Measurements from ENCODE around the gene CD160. TPM values are rescaled to one million over a fixed set of nuclear protein-coding genes. Genes with fewer than 3 reads are reported as not detected.
"Not testable (repeated sequence)": the region's sequence is repeated elsewhere in the genome, so short reads cannot be mapped to it uniquely, and the experiment has no call there.

Gene CD160
- total RNA-seq, 2 donors from 2014 or later = 0.31 to 0.33 TPM

GRCh38 chr1:145758116-145758515 is 38.8 kb downstream of the CD160 start:
- H3K4me3 Mint-ChIP-seq = no peak overlapping the region
- DNase-seq (ENCODE audit: low spot score) (no peak), ATAC-seq (no peak)
- no peak overlapping the region for H3K27ac Mint-ChIP-seq
- peaks cover 6 to 24% of the 10 kb centered on the region in 2 donors for H3K4me1 Mint-ChIP-seq (ENCODE audit: low read depth in 2 of 2)
- no peaks in the 10 kb centered on the region for H3K9me3 Mint-ChIP-seq
- H3K36me3 Mint-ChIP-seq = peaks cover 8% of the 10 kb centered on the region
- no peaks in the 10 kb centered on the region for H3K27me3 Mint-ChIP-seq

- H3K4me3 Mint-ChIP-seq = no peak overlapping the region
- H3K27ac Mint-ChIP-seq = no peak overlapping the region
- DNase-seq (ENCODE audit: low spot score) (no peak), ATAC-seq (no peak)
- H3K4me1 Mint-ChIP-seq (ENCODE audit: low read depth in 2 of 2) = peaks cover 6 to 24% of the 10 kb centered on the region in 2 donors
- peaks cover 8% of the 10 kb centered on the region for H3K36me3 Mint-ChIP-seq
- no peaks in the 10 kb centered on the region for H3K9me3 Mint-ChIP-seq
- H3K27me3 Mint-ChIP-seq = no peaks in the 10 kb centered on the region
Observed at GRCh38 chr1:145758575-145758974, 39.3 kb downstream of the CD160 start.

GRCh38 chr1:145759721-145760120 is 40.4 kb downstream of the CD160 start:
- H3K4me1 Mint-ChIP-seq (ENCODE audit: low read depth in 2 of 2) = peaks cover 6 to 21% of the 10 kb centered on the region in 2 donors
- H3K9me3 Mint-ChIP-seq = no peaks in the 10 kb centered on the region
- no peaks in the 10 kb centered on the region for H3K27me3 Mint-ChIP-seq
- no peak overlapping the region for H3K4me3 Mint-ChIP-seq
- H3K36me3 Mint-ChIP-seq = peaks cover 8% of the 10 kb centered on the region
- DNase-seq (ENCODE audit: low spot score) (no peak), ATAC-seq (no peak)
- peak overlapping the region in 1 of 2 donors; percentile 0 for H3K27ac Mint-ChIP-seq

GRCh38 chr1:145760395-145760949 is 41.2 kb downstream of the CD160 start:
- H3K9me3 Mint-ChIP-seq; H3K36me3 Mint-ChIP-seq; ATAC-seq; DNase-seq (ENCODE audit: low spot score); H3K27me3 Mint-ChIP-seq; H3K27ac Mint-ChIP-seq; H3K4me3 Mint-ChIP-seq: not testable (repeated sequence)
- H3K4me1 Mint-ChIP-seq (ENCODE audit: low read depth in 2 of 2) = peaks cover 6 to 20% of the 10 kb centered on the region in 2 donors

GRCh38 chr1:145761498-145761897 is 42.2 kb downstream of the CD160 start:
- ATAC-seq; H3K4me3 Mint-ChIP-seq; H3K9me3 Mint-ChIP-seq; DNase-seq (ENCODE audit: low spot score); H3K27ac Mint-ChIP-seq; H3K27me3 Mint-ChIP-seq; H3K36me3 Mint-ChIP-seq: not testable (repeated sequence)
- peaks cover 6 to 20% of the 10 kb centered on the region in 2 donors for H3K4me1 Mint-ChIP-seq (ENCODE audit: low read depth in 2 of 2)

- not testable (repeated sequence) for H3K27ac Mint-ChIP-seq; H3K9me3 Mint-ChIP-seq; H3K4me3 Mint-ChIP-seq; ATAC-seq; H3K27me3 Mint-ChIP-seq; DNase-seq (ENCODE audit: low spot score); H3K36me3 Mint-ChIP-seq
- peaks cover 6 to 20% of the 10 kb centered on the region in 2 donors for H3K4me1 Mint-ChIP-seq (ENCODE audit: low read depth in 2 of 2)
Observed at GRCh38 chr1:145762001-145762400, 42.7 kb downstream of the CD160 start.

GRCh38 chr1:145764231-145764940 is 45.1 kb downstream of the CD160 start:
- not testable (repeated sequence) for ATAC-seq; H3K36me3 Mint-ChIP-seq; H3K27me3 Mint-ChIP-seq; H3K27ac Mint-ChIP-seq; H3K4me3 Mint-ChIP-seq; DNase-seq (ENCODE audit: low spot score); H3K9me3 Mint-ChIP-seq
- peaks cover 6 to 18% of the 10 kb centered on the region in 2 donors for H3K4me1 Mint-ChIP-seq (ENCODE audit: low read depth in 2 of 2)

GRCh38 chr1:145765127-145765526 is 45.8 kb downstream of the CD160 start:
- not testable (repeated sequence) for H3K27ac Mint-ChIP-seq; DNase-seq (ENCODE audit: low spot score); ATAC-seq; H3K27me3 Mint-ChIP-seq; H3K36me3 Mint-ChIP-seq; H3K4me3 Mint-ChIP-seq; H3K9me3 Mint-ChIP-seq
- H3K4me1 Mint-ChIP-seq (ENCODE audit: low read depth in 2 of 2) = peaks cover 0 to 12% of the 10 kb centered on the region in 2 donors

GRCh38 chr1:145765585-145766360 is 46.5 kb downstream of the CD160 start:
- not testable (repeated sequence) for H3K9me3 Mint-ChIP-seq, H3K36me3 Mint-ChIP-seq, H3K27ac Mint-ChIP-seq

GRCh38 chr1:145766926-145767325 is 47.6 kb downstream of the CD160 start:
- not testable (repeated sequence) for DNase-seq (ENCODE audit: low spot score); H3K4me3 Mint-ChIP-seq; H3K27me3 Mint-ChIP-seq; H3K9me3 Mint-ChIP-seq; H3K36me3 Mint-ChIP-seq; H3K27ac Mint-ChIP-seq; ATAC-seq; H3K4me1 Mint-ChIP-seq (ENCODE audit: low read depth in 2 of 2)

More at GRCh38 chr1:145765585-145766360, 46.5 kb downstream of the CD160 start:
- H3K4me1 Mint-ChIP-seq (ENCODE audit: low read depth in 2 of 2); ATAC-seq; DNase-seq (ENCODE audit: low spot score); H3K4me3 Mint-ChIP-seq; H3K27me3 Mint-ChIP-seq: not testable (repeated sequence)

GRCh38 chr1:145768004-145768403 is 48.7 kb downstream of the CD160 start:
- not testable (repeated sequence) for H3K4me1 Mint-ChIP-seq (ENCODE audit: low read depth in 2 of 2); DNase-seq (ENCODE audit: low spot score); H3K4me3 Mint-ChIP-seq; H3K27me3 Mint-ChIP-seq; H3K27ac Mint-ChIP-seq; H3K9me3 Mint-ChIP-seq; ATAC-seq; H3K36me3 Mint-ChIP-seq

- DNase-seq (ENCODE audit: low spot score) (no peak), ATAC-seq (no peak)
- H3K27ac Mint-ChIP-seq = peak overlapping the region in 1 of 2 donors; percentile 33
- no peaks in the 10 kb centered on the region for H3K27me3 Mint-ChIP-seq
- no peaks in the 10 kb centered on the region for H3K36me3 Mint-ChIP-seq
- H3K4me3 Mint-ChIP-seq = no peak overlapping the region
- H3K9me3 Mint-ChIP-seq = no peaks in the 10 kb centered on the region
- H3K4me1 Mint-ChIP-seq (ENCODE audit: low read depth in 2 of 2) = peaks cover 14 to 15% of the 10 kb centered on the region in 2 donors
Observed at GRCh38 chr1:145771056-145771455, 51.8 kb downstream of the CD160 start.

- H3K27ac Mint-ChIP-seq = peak overlapping the region; percentile 43 to 62
- DNase-seq (ENCODE audit: low spot score) (no peak), ATAC-seq (no peak)
- H3K4me3 Mint-ChIP-seq = no peak overlapping the region
- H3K9me3 Mint-ChIP-seq = no peaks in the 10 kb centered on the region
- H3K36me3 Mint-ChIP-seq = no peaks in the 10 kb centered on the region
- no peaks in the 10 kb centered on the region for H3K27me3 Mint-ChIP-seq
- peaks cover 18 to 19% of the 10 kb centered on the region in 2 donors for H3K4me1 Mint-ChIP-seq (ENCODE audit: low read depth in 2 of 2)
Observed at GRCh38 chr1:145773423-145773822, 54.1 kb downstream of the CD160 start.
